Sigmoid colon (tissue), 3 donors: Measurements from ENCODE around the gene PHKG2.

ENCODE experiments used
- POLR2A ChIP-seq, 2 donors: fragments of 450-650 bp; IDR thresholded peaks; one replicate each; pipeline ENCODE4 v1.6.1; 2016; ENCODE audit warnings: antibody characterized with exemption in 2 of 2, mild to moderate bottlenecking in 2 of 2, moderate library complexity in 2 of 2
- TF ChIP-seq, protein P1 (sequence below), 4 experiments: fragments of 450-650 bp in 3 of 4; fragments of 200-600 bp in 1 of 4; IDR thresholded peaks; one replicate each; pipeline ENCODE4 v1.5.1; 2016 to 2019; ENCODE audit warnings: antibody characterized with exemption in 4 of 4, mild to moderate bottlenecking in 3 of 4, moderate library complexity in 2 of 4

DNA sequence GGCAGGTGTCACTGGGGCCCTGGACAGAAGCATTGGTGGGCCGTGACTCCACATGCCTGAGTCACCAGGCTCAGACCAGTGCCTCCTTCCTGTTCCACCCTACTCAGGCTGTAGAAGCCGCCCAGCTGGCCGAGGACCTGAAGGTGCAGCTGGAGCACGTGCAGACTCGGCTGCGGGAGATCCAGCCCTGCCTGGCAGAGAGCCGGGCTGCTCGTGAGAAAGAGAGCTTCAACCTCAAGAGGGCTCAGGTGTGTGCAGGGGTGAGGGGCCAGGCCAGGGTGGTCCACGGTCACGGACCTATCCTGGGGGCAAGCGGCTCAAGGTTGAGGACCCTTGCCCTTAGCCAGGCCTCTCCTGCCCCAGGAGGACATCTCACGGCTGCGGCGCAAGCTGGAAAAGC lies 23.5 kb downstream of the PHKG2 start:
- TF ChIP-seq, protein P1, sequence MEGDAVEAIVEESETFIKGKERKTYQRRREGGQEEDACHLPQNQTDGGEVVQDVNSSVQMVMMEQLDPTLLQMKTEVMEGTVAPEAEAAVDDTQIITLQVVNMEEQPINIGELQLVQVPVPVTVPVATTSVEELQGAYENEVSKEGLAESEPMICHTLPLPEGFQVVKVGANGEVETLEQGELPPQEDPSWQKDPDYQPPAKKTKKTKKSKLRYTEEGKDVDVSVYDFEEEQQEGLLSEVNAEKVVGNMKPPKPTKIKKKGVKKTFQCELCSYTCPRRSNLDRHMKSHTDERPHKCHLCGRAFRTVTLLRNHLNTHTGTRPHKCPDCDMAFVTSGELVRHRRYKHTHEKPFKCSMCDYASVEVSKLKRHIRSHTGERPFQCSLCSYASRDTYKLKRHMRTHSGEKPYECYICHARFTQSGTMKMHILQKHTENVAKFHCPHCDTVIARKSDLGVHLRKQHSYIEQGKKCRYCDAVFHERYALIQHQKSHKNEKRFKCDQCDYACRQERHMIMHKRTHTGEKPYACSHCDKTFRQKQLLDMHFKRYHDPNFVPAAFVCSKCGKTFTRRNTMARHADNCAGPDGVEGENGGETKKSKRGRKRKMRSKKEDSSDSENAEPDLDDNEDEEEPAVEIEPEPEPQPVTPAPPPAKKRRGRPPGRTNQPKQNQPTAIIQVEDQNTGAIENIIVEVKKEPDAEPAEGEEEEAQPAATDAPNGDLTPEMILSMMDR (IDR thresholded peaks at IDR 0.05): no peak
- no peak for TF ChIP-seq POLR2A (IDR thresholded peaks at IDR 0.05)
